ENCODE results near the gene SERPINB1.

DNA sequence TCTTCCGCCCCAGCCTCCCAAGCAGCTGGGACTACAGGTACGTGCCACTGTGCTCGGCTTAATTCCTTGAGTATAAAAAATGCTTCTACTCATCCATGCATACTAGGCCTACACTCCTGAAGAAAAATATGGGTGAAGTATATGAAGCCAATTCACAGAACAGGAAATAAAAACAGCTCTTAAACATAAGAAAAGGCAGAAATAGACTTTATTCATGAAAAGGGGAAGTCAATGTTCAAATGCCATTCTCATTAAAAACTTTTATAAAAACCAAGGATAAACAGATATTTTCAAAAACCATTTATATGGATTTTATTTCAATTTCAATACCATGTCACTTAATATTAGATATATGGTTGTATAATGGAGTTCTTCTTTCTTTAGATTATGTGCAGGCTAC, 43.1 kb upstream of the SERPINB1 start:
- TF ChIP-seq, protein P1, sequence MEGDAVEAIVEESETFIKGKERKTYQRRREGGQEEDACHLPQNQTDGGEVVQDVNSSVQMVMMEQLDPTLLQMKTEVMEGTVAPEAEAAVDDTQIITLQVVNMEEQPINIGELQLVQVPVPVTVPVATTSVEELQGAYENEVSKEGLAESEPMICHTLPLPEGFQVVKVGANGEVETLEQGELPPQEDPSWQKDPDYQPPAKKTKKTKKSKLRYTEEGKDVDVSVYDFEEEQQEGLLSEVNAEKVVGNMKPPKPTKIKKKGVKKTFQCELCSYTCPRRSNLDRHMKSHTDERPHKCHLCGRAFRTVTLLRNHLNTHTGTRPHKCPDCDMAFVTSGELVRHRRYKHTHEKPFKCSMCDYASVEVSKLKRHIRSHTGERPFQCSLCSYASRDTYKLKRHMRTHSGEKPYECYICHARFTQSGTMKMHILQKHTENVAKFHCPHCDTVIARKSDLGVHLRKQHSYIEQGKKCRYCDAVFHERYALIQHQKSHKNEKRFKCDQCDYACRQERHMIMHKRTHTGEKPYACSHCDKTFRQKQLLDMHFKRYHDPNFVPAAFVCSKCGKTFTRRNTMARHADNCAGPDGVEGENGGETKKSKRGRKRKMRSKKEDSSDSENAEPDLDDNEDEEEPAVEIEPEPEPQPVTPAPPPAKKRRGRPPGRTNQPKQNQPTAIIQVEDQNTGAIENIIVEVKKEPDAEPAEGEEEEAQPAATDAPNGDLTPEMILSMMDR (IDR thresholded peaks at IDR 0.05) = no peak
- TF ChIP-seq POLR2A (IDR thresholded peaks at IDR 0.05) (no peak), EP300 (IDR thresholded peaks at IDR 0.05) (no peak)
